Keratinocyte (primary cell): Measurements from ENCODE around the gene FAM13C. TPM values are rescaled to one million over a fixed set of nuclear protein-coding genes. Genes with fewer than 3 reads are reported as not detected.

Experiments
- DNase-seq: peaks from one replicate; pipeline ENCODE4 v3.0.0-alpha.2; 2011; ENCODE audit warnings: low read depth, missing footprints, low spot score
- FAIRE-seq: peaks from 2 replicates; lab custom pipeline; 2011; peaks lifted over from hg19 to GRCh38; lab: Jason Lieb, UNC
- H2AFZ ChIP-seq: 2 replicates; pipeline ENCODE4 v1.6.0; 2012; ENCODE audit warnings: low read length, control low read depth, inconsistent platforms; ENCODE audit not compliant: control insufficient read depth
- H3K27ac ChIP-seq: 2 replicates; pipeline ENCODE4 v1.5.1; 2011; ENCODE audit warnings: low read length; ENCODE audit not compliant: control insufficient read depth, insufficient read depth
- H3K27me3 ChIP-seq: 3 replicates; pipeline ENCODE4 v1.6.0; 2011; ENCODE audit warnings: low read length; ENCODE audit not compliant: control insufficient read depth, insufficient read depth; ENCODE audit errors: extremely low read depth
- H3K36me3 ChIP-seq, 2 experiments: 2 replicates in 1 of 2; 3 replicates in 1 of 2; pipeline ENCODE4 v1.5.1; 2011; ENCODE audit warnings: low read length in 2 of 2, mild to moderate bottlenecking in 1 of 2; ENCODE audit not compliant: control insufficient read depth in 2 of 2, insufficient read depth in 2 of 2; ENCODE audit errors: extremely low read depth in 1 of 2
- H3K4me1 ChIP-seq: 3 replicates; pipeline ENCODE4 v1.5.1; 2011; ENCODE audit warnings: low read length; ENCODE audit not compliant: control insufficient read depth, insufficient read depth; ENCODE audit errors: extremely low read depth
- H3K4me2 ChIP-seq: 3 replicates; pipeline ENCODE4 v1.6.0; 2011; ENCODE audit warnings: low read depth, low read length; ENCODE audit not compliant: control insufficient read depth, insufficient read depth; ENCODE audit errors: extremely low read depth
- H3K4me3 ChIP-seq, 3 experiments: fragments of 200-600 bp in 1 of 3; sonication (generic) in 1 of 3; 2 replicates in 2 of 3; 3 replicates in 1 of 3; pipeline ENCODE4 v1.5.1; 2011 to 2016; ENCODE audit warnings: low read length in 3 of 3, mild to moderate bottlenecking in 3 of 3, control low read depth in 2 of 3, inconsistent platforms in 1 of 3, low read depth in 1 of 3, mixed read lengths in 1 of 3, mixed run types in 1 of 3, moderate library complexity in 1 of 3; ENCODE audit not compliant: control insufficient read depth in 2 of 3, insufficient read depth in 2 of 3; ENCODE audit errors: extremely low read depth in 1 of 3
- H3K79me2 ChIP-seq: 2 replicates; pipeline ENCODE4 v1.6.0; 2012; ENCODE audit warnings: low read length; ENCODE audit not compliant: control insufficient read depth, insufficient read depth
- H3K9ac ChIP-seq: 3 replicates; pipeline ENCODE4 v1.6.0; 2011; ENCODE audit warnings: low read length; ENCODE audit not compliant: control insufficient read depth, insufficient read depth; ENCODE audit errors: extremely low read depth
- H3K9me1 ChIP-seq: 3 replicates; pipeline ENCODE4 v1.6.0; 2011; ENCODE audit warnings: low read length; ENCODE audit not compliant: control insufficient read depth, insufficient read depth; ENCODE audit errors: extremely low read depth
- H3K9me3 ChIP-seq: 2 replicates; pipeline ENCODE4 v1.5.1; 2012; ENCODE audit warnings: low read depth, low read length; ENCODE audit not compliant: control insufficient read depth
- H4K20me1 ChIP-seq: 3 replicates; pipeline ENCODE4 v1.6.0; 2011; ENCODE audit warnings: low read length; ENCODE audit not compliant: control insufficient read depth, insufficient read depth; ENCODE audit errors: extremely low read depth
- CTCF ChIP-seq, 3 experiments: IDR thresholded peaks in 1 of 3; conservative IDR thresholded peaks in 1 of 3; optimal IDR thresholded peaks in 1 of 3; 2 replicates in 2 of 3; 3 replicates in 1 of 3; pipeline versions ENCODE3 to v1.5.1; 2011; ENCODE audit warnings: low read length in 3 of 3, mild to moderate bottlenecking in 3 of 3, moderate library complexity in 2 of 3, control low read depth in 1 of 3, inconsistent platforms in 1 of 3; ENCODE audit not compliant: insufficient read depth in 2 of 3; ENCODE audit errors: extremely low read depth in 1 of 3
- EZH2 ChIP-seq: IDR thresholded peaks from one replicate; pipeline ENCODE4 v1.6.1; 2012; ENCODE audit warnings: inconsistent platforms, mild to moderate bottlenecking, low read length, moderate library complexity
- dilution Hi-C: fragments of 300-500 bp; cut with MboI; formaldehyde crosslinking; loops from one replicate; pipeline ENCODE4 v1.7.0; 2020; ENCODE audit warnings: low sequenced_read_pairs; ENCODE audit not compliant: extremely low pct_ligation_motif_present
- polyA plus RNA-seq, 5 experiments: library from polyadenylated mRNA; depleted of rRNA in 3 of 5; stranded (reverse) in 3 of 5; stranded (forward) in 1 of 5; unstranded in 1 of 5; fragments of >200 nt; gene quantifications; 1 replicate in 1 of 5; 2 replicates in 3 of 5; 3 replicates in 1 of 5; pipeline versions ENCODE4 v1.2.1 to v1.2.3, GENCODE V29; 2011 to 2012; ENCODE audit warnings: missing spikeins in 2 of 5, low read depth in 1 of 5, low replicate concordance in 1 of 5

Gene FAM13C
- polyA plus RNA-seq, 1 donor (not counting 4 experiments of a cell fraction or from before 2014, with no cell fraction given): 0.58 TPM

GRCh38 chr10:59342723-59343122, 19.6 kb downstream of the FAM13C start:
- TF ChIP-seq CTCF (optimal IDR thresholded peaks at IDR 0.05 in 1 of 3, IDR thresholded peaks at IDR 0.05 in 1 of 3, conservative IDR thresholded peaks at IDR 0.05 in 1 of 3; ENCODE audit: extremely low read depth in 1 of 3, insufficient read depth in 2 of 3, low read length in 3 of 3) (no peak), EZH2 (no peak)
- dilution Hi-C loops: no loop called here

DNA sequence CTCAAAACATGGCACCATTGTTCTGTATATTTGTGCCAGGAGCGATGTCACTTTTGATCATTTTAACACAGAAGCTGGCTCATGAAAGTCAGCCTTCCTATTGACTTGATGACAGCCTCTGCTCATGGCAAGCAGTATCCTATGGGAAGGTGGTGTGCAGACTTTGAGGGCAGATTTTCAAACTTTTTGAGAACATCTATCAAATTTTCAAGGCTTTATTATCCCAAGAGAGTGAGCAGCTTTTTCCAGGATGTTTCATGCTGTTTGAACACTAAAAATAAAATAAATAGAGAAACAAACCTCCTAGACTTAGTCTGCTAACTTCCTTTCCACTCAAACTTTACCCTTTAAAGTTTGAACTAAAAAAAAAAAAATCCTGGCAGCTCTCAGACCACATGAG, 20.3 kb downstream of the FAM13C start:
- no peak overlapping the region for H3K9ac ChIP-seq
- TF ChIP-seq EZH2 (no peak), CTCF (optimal IDR thresholded peaks at IDR 0.05 in 1 of 3, IDR thresholded peaks at IDR 0.05 in 1 of 3, conservative IDR thresholded peaks at IDR 0.05 in 1 of 3; ENCODE audit: extremely low read depth in 1 of 3, insufficient read depth in 2 of 3, low read length in 3 of 3) (no peak)
- dilution Hi-C loops: no loop called here
- no peak for DNase-seq
- peaks cover 5% of the 10 kb centered on the region for H3K4me1 ChIP-seq
- no peak for FAIRE-seq
- no peaks in the 10 kb centered on the region for H3K9me1 ChIP-seq
- H3K79me2 ChIP-seq: no peaks in the 10 kb centered on the region
- H2AFZ ChIP-seq: no peak overlapping the region
- no peaks in the 10 kb centered on the region for H4K20me1 ChIP-seq
- no peaks in the 10 kb centered on the region for H3K27me3 ChIP-seq
- no peaks in the 10 kb centered on the region for H3K9me3 ChIP-seq
- no peak overlapping the region for H3K27ac ChIP-seq
- H3K4me2 ChIP-seq: no peak overlapping the region
- no peak overlapping the region for H3K4me3 ChIP-seq
- no peaks in the 10 kb centered on the region for H3K36me3 ChIP-seq

More at GRCh38 chr10:59342723-59343122, 19.6 kb downstream of the FAM13C start:
- Histone ChIP-seq H4K20me1 (no peaks in the 10 kb centered on the region), H3K9me3 (no peaks in the 10 kb centered on the region), H3K27me3 (no peaks in the 10 kb centered on the region), H3K9me1 (no peaks in the 10 kb centered on the region), H3K36me3 (no peaks in the 10 kb centered on the region), H3K79me2 (no peaks in the 10 kb centered on the region), H3K4me3 (no peak overlapping the region), H3K27ac (no peak overlapping the region), H3K4me1 (no peaks in the 10 kb centered on the region), H2AFZ (no peak overlapping the region), H3K9ac (no peak overlapping the region), H3K4me2 (no peak overlapping the region)
- no peak for FAIRE-seq
- no peak for DNase-seq
